Vagina (tissue), 2 donors: Measurements from ENCODE around the gene DNAL1.

ENCODE experiments used
- POLR2A ChIP-seq, 2 donors: fragments of 450-650 bp; IDR thresholded peaks; one replicate each; pipeline ENCODE4 v1.6.1; 2017; ENCODE audit warnings: antibody characterized with exemption in 2 of 2, mild to moderate bottlenecking in 2 of 2, moderate library complexity in 2 of 2
- TF ChIP-seq, protein P1 (sequence below), 3 experiments: fragments of 450-650 bp in 2 of 3; fragments of 200-600 bp in 1 of 3; sonication (generic) in 1 of 3; IDR thresholded peaks; one replicate each; pipeline ENCODE4 v1.5.1; 2017 to 2019; ENCODE audit warnings: antibody characterized with exemption in 3 of 3, mild to moderate bottlenecking in 2 of 3, moderate library complexity in 2 of 3

DNA sequence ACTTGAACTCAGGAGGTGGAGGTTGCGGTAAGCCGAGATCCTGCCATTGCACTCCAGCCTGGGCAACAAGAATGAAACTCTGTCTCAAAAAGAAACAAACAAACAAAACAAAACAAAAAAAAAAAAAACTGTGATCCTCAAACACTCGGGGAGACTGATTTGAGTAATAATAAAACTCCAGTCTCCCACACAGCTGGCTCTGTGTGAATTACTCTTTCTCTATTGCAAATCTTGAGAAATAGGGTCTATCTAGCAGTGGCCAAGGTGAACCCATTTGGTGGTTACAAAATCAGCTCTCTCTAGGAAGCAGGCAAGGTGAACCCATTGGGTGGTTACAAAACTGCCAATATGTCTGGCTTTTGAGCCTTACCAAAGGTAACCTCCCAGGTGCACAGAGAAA lies 38.5 kb upstream of the DNAL1 start:
- TF ChIP-seq, protein P1, sequence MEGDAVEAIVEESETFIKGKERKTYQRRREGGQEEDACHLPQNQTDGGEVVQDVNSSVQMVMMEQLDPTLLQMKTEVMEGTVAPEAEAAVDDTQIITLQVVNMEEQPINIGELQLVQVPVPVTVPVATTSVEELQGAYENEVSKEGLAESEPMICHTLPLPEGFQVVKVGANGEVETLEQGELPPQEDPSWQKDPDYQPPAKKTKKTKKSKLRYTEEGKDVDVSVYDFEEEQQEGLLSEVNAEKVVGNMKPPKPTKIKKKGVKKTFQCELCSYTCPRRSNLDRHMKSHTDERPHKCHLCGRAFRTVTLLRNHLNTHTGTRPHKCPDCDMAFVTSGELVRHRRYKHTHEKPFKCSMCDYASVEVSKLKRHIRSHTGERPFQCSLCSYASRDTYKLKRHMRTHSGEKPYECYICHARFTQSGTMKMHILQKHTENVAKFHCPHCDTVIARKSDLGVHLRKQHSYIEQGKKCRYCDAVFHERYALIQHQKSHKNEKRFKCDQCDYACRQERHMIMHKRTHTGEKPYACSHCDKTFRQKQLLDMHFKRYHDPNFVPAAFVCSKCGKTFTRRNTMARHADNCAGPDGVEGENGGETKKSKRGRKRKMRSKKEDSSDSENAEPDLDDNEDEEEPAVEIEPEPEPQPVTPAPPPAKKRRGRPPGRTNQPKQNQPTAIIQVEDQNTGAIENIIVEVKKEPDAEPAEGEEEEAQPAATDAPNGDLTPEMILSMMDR (IDR thresholded peaks at IDR 0.05) = no peak
- TF ChIP-seq POLR2A (IDR thresholded peaks at IDR 0.05) = no peak
